Hepatocyte (in vitro differentiated cells): ENCODE results near the gene CCM2. TPM values are rescaled to one million over a fixed set of nuclear protein-coding genes. Genes with fewer than 3 reads are reported as not detected.

Experiments used
- DNase-seq: peaks from one replicate; pipeline ENCODE4 v3.0.0-alpha.2; 2016; ENCODE audit warnings: low spot score
- H2AFZ ChIP-seq: fragments of 200-600 bp; sonication (generic); 2 replicates; pipeline ENCODE4 v1.6.0; 2016; ENCODE audit warnings: antibody characterized with exemption, mild to moderate bottlenecking
- H3K27ac ChIP-seq: fragments of 200-600 bp; sonication (generic); 2 replicates; pipeline ENCODE4 v1.5.1; 2016; ENCODE audit warnings: mild to moderate bottlenecking
- H3K27me3 ChIP-seq: fragments of 200-600 bp; sonication (generic); 2 replicates; pipeline ENCODE4 v1.6.1; 2016
- H3K36me3 ChIP-seq: fragments of 200-600 bp; sonication (generic); replicated peaks from 2 replicates; pipeline ENCODE4 v1.5.1; 2016; ENCODE audit warnings: low read depth; ENCODE audit not compliant: insufficient read depth
- H3K4me1 ChIP-seq: fragments of 200-600 bp; sonication (generic); 2 replicates; pipeline ENCODE4 v1.5.1; 2016; ENCODE audit warnings: mild to moderate bottlenecking, moderate library complexity; ENCODE audit not compliant: insufficient read depth
- H3K4me2 ChIP-seq: fragments of 200-600 bp; sonication (generic); 2 replicates; pipeline ENCODE4 v1.6.0; 2016
- H3K4me3 ChIP-seq: fragments of 200-600 bp; sonication (generic); 2 replicates; pipeline ENCODE4 v1.5.1; 2016; ENCODE audit warnings: mild to moderate bottlenecking
- H3K79me2 ChIP-seq: fragments of 200-600 bp; sonication (generic); 2 replicates; pipeline ENCODE4 v1.6.0; 2017; ENCODE audit warnings: mild to moderate bottlenecking
- H3K9me2 ChIP-seq: fragments of 200-600 bp; sonication (generic); replicated peaks from 2 replicates; pipeline ENCODE4 v1.6.0; 2017; ENCODE audit warnings: mild to moderate bottlenecking; ENCODE audit not compliant: insufficient read depth
- H3K9me3 ChIP-seq: fragments of 200-600 bp; sonication (generic); 2 replicates; pipeline ENCODE4 v1.5.1; 2016; ENCODE audit warnings: low read depth, mild to moderate bottlenecking
- H4K20me1 ChIP-seq: fragments of 200-600 bp; sonication (generic); 2 replicates; pipeline ENCODE4 v1.6.0; 2016; ENCODE audit warnings: mild to moderate bottlenecking; ENCODE audit not compliant: insufficient read depth, poor library complexity, severe bottlenecking
- CTCF ChIP-seq: fragments of 200-600 bp; sonication (generic); IDR thresholded peaks from 2 replicates; pipeline ENCODE4 v1.5.1; 2016; ENCODE audit warnings: antibody characterized with exemption, mild to moderate bottlenecking; ENCODE audit not compliant: poor library complexity
- EZH2 ChIP-seq: fragments of 200-600 bp; sonication (generic); IDR thresholded peaks from 2 replicates; pipeline ENCODE4 v1.6.1; 2016; ENCODE audit warnings: antibody characterized with exemption, mild to moderate bottlenecking, borderline replicate concordance
- EZH2phosphoT487 ChIP-seq: fragments of 200-600 bp; sonication (generic); IDR thresholded peaks from one replicate; pipeline ENCODE4 v1.6.1; 2018; ENCODE audit warnings: antibody characterized with exemption, mild to moderate bottlenecking, low read depth, moderate library complexity; ENCODE audit not compliant: unreplicated experiment, severe bottlenecking
- WGBS: methylation state at CpG from one replicate; pipeline ENCODE4 v1.1.6; 2016; ENCODE audit warnings: low lambda C conversion rate; ENCODE audit errors: missing lambda C conversion rate; 5-methylcytosine and 5-hydroxymethylcytosine counted together
- polyA plus RNA-seq: library from polyadenylated mRNA; unstranded; fragments of >200 nt; fragmentation: Nextera tagmentation; extraction: Ambion mirVana; gene quantifications from 2 replicates; pipeline ENCODE4 v1.2.1, GENCODE V29; 2016
- total RNA-seq: library from RNA; depleted of rRNA; stranded (reverse); fragments of >200 nt; gene quantifications from 2 replicates; pipeline ENCODE4 v1.2.3, GENCODE V29; 2014

The CCM2 gene
- total and polyA plus RNA-seq, 2 experiments from 2014 or later = 32.2 to 57.1 TPM

GRCh38 chr7:45035371-45035770 is 35.4 kb downstream of the CCM2 start:
- H3K9me3 ChIP-seq = no peaks in the 10 kb centered on the region
- H3K36me3 ChIP-seq = no peaks in the 10 kb centered on the region
- H3K27me3 ChIP-seq = no peaks in the 10 kb centered on the region
- no peak for TF ChIP-seq EZH2phosphoT487
- no peak for TF ChIP-seq EZH2
- TF ChIP-seq CTCF = no peak
- no peak overlapping the region for H2AFZ ChIP-seq
- WGBS = 92% methylated on average over 5 of the region's 5 CpGs
- peaks cover 7% of the 10 kb centered on the region for H3K4me1 ChIP-seq
- H3K27ac ChIP-seq = no peak overlapping the region
- no peak overlapping the region for H3K4me3 ChIP-seq
- no peak overlapping the region for H3K4me2 ChIP-seq
- DNase-seq = no peak
- H4K20me1 ChIP-seq = peaks cover 17% of the 10 kb centered on the region
- peaks cover 59% of the 10 kb centered on the region for H3K79me2 ChIP-seq
- H3K9me2 ChIP-seq = no peaks in the 10 kb centered on the region

DNA sequence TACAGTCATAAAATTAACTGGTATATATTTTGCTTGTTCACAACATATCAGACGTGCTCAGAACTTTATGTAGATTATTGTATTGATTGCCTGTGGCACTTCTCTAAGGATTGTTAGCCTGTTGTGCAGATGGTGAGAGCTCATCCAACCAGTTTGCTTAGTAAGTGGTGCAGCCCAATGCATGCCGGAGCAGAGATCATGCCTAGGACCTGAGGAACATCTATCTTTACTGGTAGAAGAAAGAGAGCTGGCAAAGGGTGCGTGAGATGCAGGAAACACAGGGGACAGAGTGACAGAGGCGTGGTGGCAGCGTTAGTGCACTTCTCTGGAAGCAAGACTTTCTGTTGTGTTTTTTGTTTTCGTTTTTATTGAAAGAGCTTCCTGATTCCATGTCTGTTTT is 35.9 kb downstream of the CCM2 start:
- 73% methylated on average over 6 of the region's 6 CpGs for WGBS
- peaks cover 54% of the 10 kb centered on the region for H3K79me2 ChIP-seq

DNA sequence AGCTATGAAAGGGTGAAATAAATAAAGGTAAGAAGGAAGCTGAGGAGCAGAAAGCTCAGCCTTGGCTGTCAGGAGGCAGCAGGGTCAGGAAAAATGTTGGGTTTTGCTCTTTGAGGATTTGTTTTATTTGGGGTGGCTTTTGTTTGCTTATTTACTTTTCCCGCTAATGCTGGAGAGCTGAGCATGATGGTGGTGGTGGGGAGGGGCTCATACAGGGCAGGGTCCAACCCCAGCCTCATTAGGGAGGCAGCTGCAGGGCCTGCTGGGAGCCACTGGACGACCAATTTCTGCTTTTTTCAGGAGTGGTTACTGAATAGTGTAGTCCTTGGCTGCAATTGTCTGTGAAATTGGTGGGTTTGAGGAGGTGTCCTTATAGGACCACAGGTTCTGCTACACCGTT is 36.3 kb downstream of the CCM2 start:
- H3K4me1 ChIP-seq = peaks cover 7% of the 10 kb centered on the region
- no peak overlapping the region for H3K4me3 ChIP-seq
- no peaks in the 10 kb centered on the region for H3K36me3 ChIP-seq
- no peaks in the 10 kb centered on the region for H3K27me3 ChIP-seq
- no peak for TF ChIP-seq EZH2
- no peak for TF ChIP-seq EZH2phosphoT487
- no peak for TF ChIP-seq CTCF
- H3K79me2 ChIP-seq = peaks cover 53% of the 10 kb centered on the region
- WGBS = 59% methylated on average over 3 of the region's 3 CpGs
- peak overlapping the region; percentile 38 for H3K27ac ChIP-seq
- H3K4me2 ChIP-seq = peak overlapping the region; percentile 62
- no peak overlapping the region for H2AFZ ChIP-seq
- H3K9me2 ChIP-seq = no peaks in the 10 kb centered on the region
- peaks cover 17% of the 10 kb centered on the region for H4K20me1 ChIP-seq
- no peaks in the 10 kb centered on the region for H3K9me3 ChIP-seq
- DNase-seq = no peak

More for the DNA sequence above, 35.9 kb downstream of the CCM2 start:
- peaks cover 17% of the 10 kb centered on the region for H4K20me1 ChIP-seq
- H3K36me3 ChIP-seq = no peaks in the 10 kb centered on the region
- H3K4me3 ChIP-seq = no peak overlapping the region
- TF ChIP-seq EZH2 (no peak), CTCF (no peak), EZH2phosphoT487 (no peak)
- H3K9me2 ChIP-seq = no peaks in the 10 kb centered on the region
- H3K4me1 ChIP-seq = peaks cover 7% of the 10 kb centered on the region
- DNase-seq = no peak
- H3K9me3 ChIP-seq = no peaks in the 10 kb centered on the region
- H3K27me3 ChIP-seq = no peaks in the 10 kb centered on the region
- peak overlapping the region; percentile 38 for H3K27ac ChIP-seq
- H3K4me2 ChIP-seq = peak overlapping the region; percentile 62
- no peak overlapping the region for H2AFZ ChIP-seq

GRCh38 chr7:45036796-45037195 is 36.8 kb downstream of the CCM2 start:
- H2AFZ ChIP-seq = no peak overlapping the region
- no peaks in the 10 kb centered on the region for H3K9me3 ChIP-seq
- WGBS = 87% methylated on average over 8 of the region's 8 CpGs
- H3K27ac ChIP-seq = no peak overlapping the region
- H4K20me1 ChIP-seq = peaks cover 17% of the 10 kb centered on the region
- H3K9me2 ChIP-seq = no peaks in the 10 kb centered on the region
- peaks cover 48% of the 10 kb centered on the region for H3K79me2 ChIP-seq
- H3K27me3 ChIP-seq = no peaks in the 10 kb centered on the region
- H3K4me3 ChIP-seq = no peak overlapping the region
- H3K4me2 ChIP-seq = no peak overlapping the region
- peaks cover 7% of the 10 kb centered on the region for H3K4me1 ChIP-seq
- TF ChIP-seq EZH2 (no peak), CTCF (no peak), EZH2phosphoT487 (no peak)
- no peaks in the 10 kb centered on the region for H3K36me3 ChIP-seq
- DNase-seq = no peak
